Breast epithelium (tissue), 3 donors: ENCODE data around the gene ANKRD66.

ENCODE experiments used
- POLR2AphosphoS5 ChIP-seq, 3 donors: sonication (generic); formaldehyde crosslinking; IDR thresholded peaks; one replicate each; pipeline ENCODE4 v1.6.1; 2017; ENCODE audit warnings: antibody characterized with exemption in 3 of 3
- TF ChIP-seq, protein P1 (sequence below), 3 donors: fragments of 450-650 bp; IDR thresholded peaks; one replicate each; pipeline ENCODE4 v1.5.1; 2016 to 2017; ENCODE audit warnings: antibody characterized with exemption in 3 of 3, mild to moderate bottlenecking in 3 of 3, moderate library complexity in 3 of 3

DNA sequence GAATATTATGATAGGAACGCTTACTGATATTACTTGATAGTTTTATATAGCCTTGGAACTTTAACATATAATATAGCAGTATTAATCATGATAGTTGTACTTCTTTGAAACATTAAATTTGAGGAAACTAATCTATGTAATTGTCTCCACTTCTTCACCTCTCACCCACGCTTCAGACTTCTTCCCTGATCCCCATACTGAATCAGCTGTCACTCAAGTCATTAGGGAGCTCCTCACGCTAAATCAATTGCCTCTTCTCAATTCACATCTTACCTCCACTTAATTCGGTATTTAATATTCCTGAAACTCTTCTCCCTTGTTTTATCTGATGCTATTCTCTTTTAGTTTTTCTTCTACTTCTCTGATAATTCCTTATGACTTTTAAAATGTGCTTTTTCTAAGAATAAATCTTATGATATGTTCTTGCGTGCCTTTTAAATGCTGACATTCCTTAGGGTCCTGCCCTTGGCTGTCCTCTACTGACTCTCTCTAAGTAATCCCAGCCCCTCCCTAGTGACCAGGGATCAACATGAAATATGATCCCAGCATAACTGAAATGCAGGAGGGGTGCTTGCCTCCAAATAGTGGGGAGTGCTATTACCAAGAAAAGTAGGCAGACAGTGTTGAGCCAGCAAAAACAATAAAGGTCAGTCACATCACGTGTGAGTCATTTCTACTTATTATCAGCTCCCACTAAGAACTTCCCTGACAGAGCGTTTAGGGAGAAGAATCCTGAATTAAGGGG lies 9.9 kb downstream of the ANKRD66 start:
- no peak for TF ChIP-seq POLR2AphosphoS5 (IDR thresholded peaks at IDR 0.05)
- TF ChIP-seq, protein P1, sequence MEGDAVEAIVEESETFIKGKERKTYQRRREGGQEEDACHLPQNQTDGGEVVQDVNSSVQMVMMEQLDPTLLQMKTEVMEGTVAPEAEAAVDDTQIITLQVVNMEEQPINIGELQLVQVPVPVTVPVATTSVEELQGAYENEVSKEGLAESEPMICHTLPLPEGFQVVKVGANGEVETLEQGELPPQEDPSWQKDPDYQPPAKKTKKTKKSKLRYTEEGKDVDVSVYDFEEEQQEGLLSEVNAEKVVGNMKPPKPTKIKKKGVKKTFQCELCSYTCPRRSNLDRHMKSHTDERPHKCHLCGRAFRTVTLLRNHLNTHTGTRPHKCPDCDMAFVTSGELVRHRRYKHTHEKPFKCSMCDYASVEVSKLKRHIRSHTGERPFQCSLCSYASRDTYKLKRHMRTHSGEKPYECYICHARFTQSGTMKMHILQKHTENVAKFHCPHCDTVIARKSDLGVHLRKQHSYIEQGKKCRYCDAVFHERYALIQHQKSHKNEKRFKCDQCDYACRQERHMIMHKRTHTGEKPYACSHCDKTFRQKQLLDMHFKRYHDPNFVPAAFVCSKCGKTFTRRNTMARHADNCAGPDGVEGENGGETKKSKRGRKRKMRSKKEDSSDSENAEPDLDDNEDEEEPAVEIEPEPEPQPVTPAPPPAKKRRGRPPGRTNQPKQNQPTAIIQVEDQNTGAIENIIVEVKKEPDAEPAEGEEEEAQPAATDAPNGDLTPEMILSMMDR (IDR thresholded peaks at IDR 0.05) = no peak
